DMS79 treated with DMSO at 0.1 percent for 48 hours (cell line): ENCODE data around the gene ARSG.
"Not testable (repeated sequence)": the region's sequence is repeated elsewhere in the genome, so short reads cannot be mapped to it uniquely, and the experiment has no call there.

ENCODE experiments used
- DNase-seq: peaks from one replicate; lab custom pipeline; 2025; lab: John Stamatoyannopoulos, UW

ARSG gene

GRCh38 chr17:68290955-68291835, at the start of gene ARSG, which contains the start of gene SLC16A6:
ARSG (plus strand) TSS chr17:68291495; CDS start chr17:68307494, 15,999 bp downstream.
SLC16A6 (minus strand) TSS chr17:68291127; CDS start chr17:68278320, 12,807 bp downstream.
- peak; percentile 4 for DNase-seq

GRCh38 chr17:68246271-68247028, 44.8 kb upstream of the ARSG start:
- DNase-seq, result no peak

- peak; percentile 53 for DNase-seq
Measured at GRCh38 chr17:68247445-68248198, 43.7 kb upstream of the ARSG start, which contains the start of gene AMZ2. AMZ2 (plus strand) TSS chr17:68248043; CDS start chr17:68250188, 2,145 bp downstream.

- DNase-seq, result peak; percentile 13
Measured at GRCh38 chr17:68248199-68248825, 43.0 kb upstream of the ARSG start.

GRCh38 chr17:68248891-68249290, 42.4 kb upstream of the ARSG start:
- no peak for DNase-seq

- peak; percentile 9 for DNase-seq
Measured at GRCh38 chr17:68249354-68249765, 41.9 kb upstream of the ARSG start.

GRCh38 chr17:68253426-68253825, 37.9 kb upstream of the ARSG start:
- DNase-seq, result not testable (repeated sequence)

- no peak for DNase-seq
Measured at GRCh38 chr17:68255151-68255550, 36.1 kb upstream of the ARSG start.

- DNase-seq, result no peak
Measured at GRCh38 chr17:68255731-68256538, 35.4 kb upstream of the ARSG start.

- not testable (repeated sequence) for DNase-seq
Measured at GRCh38 chr17:68256701-68257100, 34.6 kb upstream of the ARSG start.

- DNase-seq, result no peak
Measured at GRCh38 chr17:68257934-68258333, 33.4 kb upstream of the ARSG start.

GRCh38 chr17:68258890-68259647, 32.2 kb upstream of the ARSG start:
- DNase-seq, result peak; percentile 1

GRCh38 chr17:68259648-68259951, 31.7 kb upstream of the ARSG start:
- not testable (repeated sequence) for DNase-seq

- DNase-seq, result peak; percentile 1
Measured at GRCh38 chr17:68260051-68260762, 31.1 kb upstream of the ARSG start.

- DNase-seq, result not testable (repeated sequence)
Measured at GRCh38 chr17:68262467-68262866, 28.8 kb upstream of the ARSG start.

GRCh38 chr17:68263101-68263681, 28.1 kb upstream of the ARSG start:
- DNase-seq, result peak; percentile 12

- not testable (repeated sequence) for DNase-seq
Measured at GRCh38 chr17:68265833-68266232, 25.5 kb upstream of the ARSG start.

GRCh38 chr17:68273722-68274121, 17.6 kb upstream of the ARSG start:
- DNase-seq, result no peak

GRCh38 chr17:68276339-68276738, 15.0 kb upstream of the ARSG start:
- not testable (repeated sequence) for DNase-seq
